Nephron (organoid): ENCODE measurements around the gene IL12A.

ENCODE experiments used
- H3K27ac Mint-ChIP-seq, 3 experiments: 2 replicates each; pipeline ENCODE4 v1.8.0; 2020; ENCODE audit warnings: mixed read lengths in 3 of 3, mild to moderate bottlenecking in 2 of 3, moderate library complexity in 1 of 3
- H3K27me3 Mint-ChIP-seq: 2 replicates; pipeline ENCODE4 v1.8.0; 2021; ENCODE audit warnings: low read depth, mild to moderate bottlenecking, moderate library complexity, mixed read lengths
- H3K36me3 Mint-ChIP-seq: 2 replicates; pipeline ENCODE4 v1.8.0; 2020; ENCODE audit warnings: low read depth, mixed read lengths
- H3K4me1 Mint-ChIP-seq: 2 replicates; pipeline ENCODE4 v1.8.0; 2020; ENCODE audit warnings: mixed read lengths
- H3K4me3 Mint-ChIP-seq, 3 experiments: 2 replicates each; pipeline ENCODE4 v1.8.0; 2020; ENCODE audit warnings: mild to moderate bottlenecking in 3 of 3, mixed read lengths in 3 of 3, moderate library complexity in 2 of 3
- H3K9me3 Mint-ChIP-seq: 2 replicates; pipeline ENCODE4 v1.8.0; 2020; ENCODE audit warnings: mixed read lengths
- TF ChIP-seq, protein P1 (sequence below), 3 experiments: fragments of 200-600 bp; sonication (generic); IDR thresholded peaks; one replicate each; pipeline ENCODE4 v1.5.0; 2021; ENCODE audit warnings: antibody characterized with exemption in 3 of 3; ENCODE audit not compliant: unreplicated experiment in 3 of 3

IL12A gene

DNA sequence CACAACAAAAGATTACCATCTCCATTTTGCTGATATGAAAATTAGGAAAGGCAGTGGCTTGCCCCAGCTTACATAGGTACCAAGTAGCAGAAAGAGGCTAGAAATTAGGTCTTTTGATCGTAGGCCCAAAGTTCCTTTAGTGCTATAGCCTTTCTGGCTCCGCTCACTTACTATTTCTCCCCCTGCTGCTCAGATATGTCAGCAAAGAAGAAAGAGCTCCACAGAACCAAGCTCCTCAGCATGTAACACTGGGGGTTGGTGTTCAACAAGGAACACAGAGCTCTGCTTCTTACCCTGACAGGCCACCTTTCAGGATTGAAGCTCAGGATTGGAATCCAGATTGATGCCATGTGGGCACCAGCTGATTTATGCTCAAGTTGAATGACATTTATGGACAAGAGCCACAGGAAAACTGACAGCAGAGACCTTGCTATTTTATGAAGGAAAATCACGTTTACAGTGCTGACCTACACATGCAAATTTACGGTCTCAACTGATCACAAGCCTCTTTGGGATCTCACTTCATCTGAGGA is 6.1 kb upstream of the IL12A start:
- no peaks in the 10 kb centered on the region for H3K4me1 Mint-ChIP-seq
- H3K27ac Mint-ChIP-seq, result no peak overlapping the region
- TF ChIP-seq, protein P1, sequence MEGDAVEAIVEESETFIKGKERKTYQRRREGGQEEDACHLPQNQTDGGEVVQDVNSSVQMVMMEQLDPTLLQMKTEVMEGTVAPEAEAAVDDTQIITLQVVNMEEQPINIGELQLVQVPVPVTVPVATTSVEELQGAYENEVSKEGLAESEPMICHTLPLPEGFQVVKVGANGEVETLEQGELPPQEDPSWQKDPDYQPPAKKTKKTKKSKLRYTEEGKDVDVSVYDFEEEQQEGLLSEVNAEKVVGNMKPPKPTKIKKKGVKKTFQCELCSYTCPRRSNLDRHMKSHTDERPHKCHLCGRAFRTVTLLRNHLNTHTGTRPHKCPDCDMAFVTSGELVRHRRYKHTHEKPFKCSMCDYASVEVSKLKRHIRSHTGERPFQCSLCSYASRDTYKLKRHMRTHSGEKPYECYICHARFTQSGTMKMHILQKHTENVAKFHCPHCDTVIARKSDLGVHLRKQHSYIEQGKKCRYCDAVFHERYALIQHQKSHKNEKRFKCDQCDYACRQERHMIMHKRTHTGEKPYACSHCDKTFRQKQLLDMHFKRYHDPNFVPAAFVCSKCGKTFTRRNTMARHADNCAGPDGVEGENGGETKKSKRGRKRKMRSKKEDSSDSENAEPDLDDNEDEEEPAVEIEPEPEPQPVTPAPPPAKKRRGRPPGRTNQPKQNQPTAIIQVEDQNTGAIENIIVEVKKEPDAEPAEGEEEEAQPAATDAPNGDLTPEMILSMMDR (IDR thresholded peaks at IDR 0.05; ENCODE audit: unreplicated experiment in 3 of 3), result no peak
- H3K27me3 Mint-ChIP-seq, result peaks cover 13% of the 10 kb centered on the region
- no peak overlapping the region for H3K4me3 Mint-ChIP-seq
- H3K36me3 Mint-ChIP-seq, result no peaks in the 10 kb centered on the region
- H3K9me3 Mint-ChIP-seq, result peaks cover 14% of the 10 kb centered on the region

DNA sequence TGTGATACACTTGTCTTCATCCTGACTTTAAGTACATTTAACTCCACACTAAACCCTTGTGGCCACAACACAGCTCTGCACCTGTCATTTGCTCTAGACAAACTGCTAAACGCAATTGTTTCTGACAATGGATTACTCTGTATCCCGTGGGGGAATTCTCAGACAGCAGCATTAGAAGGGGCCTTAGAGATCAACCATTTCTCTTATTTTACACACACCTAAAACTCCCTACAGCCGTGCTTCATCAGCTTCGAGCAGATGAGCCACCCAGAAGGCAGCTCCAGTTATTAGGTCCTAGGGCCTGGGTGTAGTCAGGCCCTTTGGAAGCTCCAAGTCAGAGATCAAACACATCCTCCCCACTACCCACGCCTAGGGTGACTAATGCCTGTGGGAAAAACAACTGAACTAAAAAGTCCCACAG is 1.3 kb upstream of the IL12A start:
- no peaks in the 10 kb centered on the region for H3K36me3 Mint-ChIP-seq
- H3K27me3 Mint-ChIP-seq, result peaks cover 46% of the 10 kb centered on the region
- peaks cover 9% of the 10 kb centered on the region for H3K4me1 Mint-ChIP-seq

DNA sequence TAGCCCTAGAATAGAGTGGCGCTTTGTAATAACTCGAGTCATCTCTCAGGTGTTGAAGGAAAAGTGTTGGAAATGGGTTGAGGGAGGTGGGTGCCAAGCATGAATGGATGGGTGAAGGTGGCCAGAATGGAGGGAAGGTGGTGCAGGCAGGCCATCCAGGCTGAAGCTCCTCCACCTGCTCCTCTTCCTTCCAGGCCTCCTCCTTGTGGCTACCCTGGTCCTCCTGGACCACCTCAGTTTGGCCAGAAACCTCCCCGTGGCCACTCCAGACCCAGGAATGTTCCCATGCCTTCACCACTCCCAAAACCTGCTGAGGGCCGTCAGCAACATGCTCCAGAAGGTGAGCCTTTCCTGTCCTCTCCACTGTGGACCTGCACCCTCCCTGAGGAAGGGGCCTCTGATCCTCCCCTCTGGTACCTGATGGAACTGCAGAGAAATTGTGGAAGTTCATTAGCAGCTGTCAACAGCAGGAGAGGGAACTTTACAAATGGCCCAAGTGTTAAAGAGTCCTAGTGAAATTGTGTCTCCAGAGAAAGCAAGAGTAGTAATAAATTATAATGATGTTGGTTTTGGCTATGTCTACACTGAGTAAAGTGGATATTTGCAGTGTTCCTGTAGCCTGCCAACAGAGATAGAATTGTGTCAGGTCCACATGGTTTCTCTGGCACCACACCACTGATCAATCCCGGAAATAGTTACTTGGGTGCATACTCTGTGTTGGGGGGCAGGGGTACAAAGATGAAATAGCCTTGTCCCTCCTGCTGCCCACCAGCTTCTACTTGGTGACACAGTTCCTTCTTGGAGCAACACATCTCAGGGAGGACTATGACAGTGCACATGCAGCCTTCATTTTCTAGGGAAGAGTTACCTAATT is 1.6 kb downstream of the IL12A start:
- no peak overlapping the region for H3K27ac Mint-ChIP-seq
- peaks cover 9% of the 10 kb centered on the region for H3K4me1 Mint-ChIP-seq
- H3K36me3 Mint-ChIP-seq, result no peaks in the 10 kb centered on the region
- peak overlapping the region; percentile 79 to 83 (median 79) for H3K4me3 Mint-ChIP-seq
- H3K9me3 Mint-ChIP-seq, result peaks cover 8% of the 10 kb centered on the region
- peaks cover 41% of the 10 kb centered on the region for H3K27me3 Mint-ChIP-seq
- TF ChIP-seq, protein P1 (IDR thresholded peaks at IDR 0.05; ENCODE audit: unreplicated experiment in 3 of 3), result peak in 1 of 3 experiments; percentile 18

More for the DNA sequence above, 1.3 kb upstream of the IL12A start:
- H3K27ac Mint-ChIP-seq, result no peak overlapping the region
- peak overlapping the region; percentile 45 to 60 (median 55) for H3K4me3 Mint-ChIP-seq
- peaks cover 8% of the 10 kb centered on the region for H3K9me3 Mint-ChIP-seq
- TF ChIP-seq, protein P1 (IDR thresholded peaks at IDR 0.05; ENCODE audit: unreplicated experiment in 3 of 3), result no peak

DNA sequence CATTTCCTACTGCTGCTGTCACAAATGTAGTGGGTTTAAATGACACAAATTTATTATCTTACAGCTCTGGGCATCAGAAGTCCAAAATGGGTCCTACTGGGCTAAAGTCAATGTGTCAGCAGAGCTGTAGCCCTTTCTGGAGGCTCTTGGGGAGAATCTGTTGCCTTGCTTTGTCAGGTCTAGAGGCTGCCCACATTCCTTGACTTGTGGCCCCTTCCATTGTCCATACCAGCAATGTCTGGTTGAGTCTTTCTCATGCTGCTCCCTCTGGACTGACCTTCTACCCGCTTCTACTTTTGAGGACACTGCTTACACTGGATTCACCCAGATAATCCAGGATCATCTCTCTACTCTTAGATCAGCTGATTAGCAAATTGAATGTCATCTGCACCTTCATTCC is 3.0 kb downstream of the IL12A start:
- H3K27ac Mint-ChIP-seq, result no peak overlapping the region
- H3K36me3 Mint-ChIP-seq, result no peaks in the 10 kb centered on the region
- peaks cover 8% of the 10 kb centered on the region for H3K9me3 Mint-ChIP-seq
- TF ChIP-seq, protein P1 (IDR thresholded peaks at IDR 0.05; ENCODE audit: unreplicated experiment in 3 of 3), result no peak
- H3K27me3 Mint-ChIP-seq, result peaks cover 37% of the 10 kb centered on the region
- H3K4me3 Mint-ChIP-seq, result no peak overlapping the region
- H3K4me1 Mint-ChIP-seq, result peaks cover 9% of the 10 kb centered on the region

DNA sequence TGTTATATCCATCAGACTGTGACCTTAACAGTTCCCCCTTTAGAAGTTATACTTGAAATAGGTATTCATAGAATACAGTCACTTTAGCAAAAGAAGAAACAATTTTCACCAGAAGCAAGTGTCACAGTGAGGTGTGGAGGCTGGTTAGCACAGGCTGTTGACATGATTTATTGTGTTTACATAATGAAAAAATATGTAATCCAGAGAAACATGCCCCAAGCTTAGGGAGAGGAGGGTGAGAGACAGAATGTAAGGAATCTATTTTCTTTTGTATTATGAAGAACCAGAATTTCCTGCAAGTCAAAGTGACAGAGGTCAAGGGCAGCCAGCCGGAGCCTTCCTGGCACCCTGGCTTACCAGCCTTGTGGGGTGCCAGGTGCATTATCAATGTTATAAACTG is 4.0 kb downstream of the IL12A start:
- Mint-ChIP-seq H3K4me3 (no peak overlapping the region), H3K27me3 (peaks cover 36% of the 10 kb centered on the region), H3K9me3 (peaks cover 6% of the 10 kb centered on the region), H3K27ac (no peak overlapping the region), H3K36me3 (no peaks in the 10 kb centered on the region), H3K4me1 (peaks cover 9% of the 10 kb centered on the region)
- TF ChIP-seq, protein P1 (IDR thresholded peaks at IDR 0.05; ENCODE audit: unreplicated experiment in 3 of 3), result no peak
